ENCODE data around the gene PLXNA4.

Gene PLXNA4

DNA sequence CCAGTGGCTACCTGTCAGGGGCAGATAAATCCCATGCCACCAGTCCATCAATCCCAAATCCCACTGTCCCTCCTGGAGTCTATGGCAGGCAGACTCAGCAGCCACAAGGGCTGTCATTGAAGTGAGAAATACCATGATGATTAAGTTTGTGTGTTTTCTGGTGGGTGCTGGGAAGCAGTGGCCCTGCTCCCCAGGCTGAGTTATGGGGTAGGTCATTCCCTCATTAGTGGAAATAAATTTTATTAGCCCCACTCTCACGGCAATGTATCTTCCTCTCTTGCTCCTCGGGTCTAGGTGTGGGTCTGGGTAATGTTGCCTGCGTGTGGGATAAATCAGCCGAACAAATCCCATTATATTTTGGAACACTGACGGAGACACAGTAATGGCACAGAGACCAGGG is 76.8 kb downstream of the PLXNA4 start:
- no peak for DNase-seq

- DNase-seq = no peak
These were observed 77.2 kb downstream of the PLXNA4 start for GRCh38 chr7:132499065-132499464.

DNA sequence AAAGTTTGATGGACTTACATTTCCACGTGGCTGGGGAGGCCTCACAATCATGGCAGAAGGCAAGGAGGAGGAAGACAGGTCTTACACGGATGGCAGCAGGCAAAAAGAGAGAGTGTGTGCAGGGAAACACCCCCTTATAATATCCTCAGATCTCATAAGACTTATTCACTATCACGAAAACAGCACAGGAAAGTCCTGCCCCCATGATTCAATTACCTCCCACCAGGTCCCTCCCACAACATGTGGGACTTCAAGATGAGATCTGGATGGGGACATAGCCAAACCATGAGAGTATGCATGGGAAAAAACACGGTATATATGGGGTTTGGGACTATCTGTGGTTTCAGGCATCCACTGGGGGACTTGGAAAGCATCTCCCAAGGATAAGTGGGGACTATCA is 78.0 kb downstream of the PLXNA4 start:
- no peak for DNase-seq

DNA sequence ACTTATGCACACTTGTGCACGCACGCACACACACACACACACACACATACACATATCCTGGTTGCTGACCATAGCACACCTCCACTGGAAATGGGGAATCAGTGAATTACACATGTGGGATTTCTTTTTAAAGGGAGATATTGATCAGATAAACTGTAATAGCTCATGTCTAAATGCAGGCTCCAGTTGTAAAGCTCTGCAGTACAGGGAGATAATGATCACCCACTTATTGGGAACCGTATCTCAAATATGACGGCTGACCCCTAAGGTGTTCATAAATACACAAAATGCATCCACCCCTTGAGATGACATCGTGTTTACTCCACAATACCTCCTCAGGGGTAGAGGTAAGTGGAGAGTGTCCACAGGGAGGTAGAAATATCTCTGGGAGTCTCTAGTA is 79.2 kb downstream of the PLXNA4 start:
- no peak for DNase-seq

DNA sequence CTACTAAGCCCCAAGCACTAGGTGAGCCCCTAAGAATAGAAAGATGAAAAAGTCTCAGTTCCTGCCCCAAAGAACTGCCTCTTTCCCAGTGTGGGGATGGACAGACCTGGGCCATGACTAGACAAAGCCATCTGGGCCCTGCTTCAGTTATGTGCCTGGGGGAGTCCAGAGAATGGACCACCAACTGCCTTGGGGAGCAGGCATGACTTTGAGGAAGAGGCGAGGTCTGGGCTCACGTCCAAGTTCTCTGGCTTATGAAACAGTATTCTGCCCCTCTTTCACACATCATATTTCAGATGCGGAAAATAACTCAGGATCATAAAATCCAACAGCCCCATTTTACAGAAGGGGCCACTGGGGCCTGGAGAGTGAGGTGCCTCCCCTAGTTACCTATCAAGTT is 80.3 kb downstream of the PLXNA4 start:
- no peak for DNase-seq

DNA sequence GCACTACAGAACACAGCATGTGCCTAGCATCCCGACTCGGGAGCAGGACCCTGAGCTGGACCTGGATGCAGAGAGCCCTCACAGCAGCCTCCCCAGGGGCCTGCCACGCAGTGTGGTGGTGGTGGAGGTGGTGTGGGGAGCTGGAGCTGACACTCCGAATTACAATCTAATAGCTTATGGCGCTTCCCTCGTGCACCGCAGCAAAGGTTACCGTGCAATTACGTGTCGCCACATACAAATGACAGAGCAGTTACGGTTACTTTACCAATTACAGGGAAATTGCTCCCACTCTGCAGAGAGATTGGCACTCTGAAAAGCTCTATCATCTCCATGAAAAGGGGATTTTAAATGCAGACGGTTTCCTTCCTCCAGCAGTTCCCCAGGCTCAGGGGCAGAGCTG is 81.8 kb downstream of the PLXNA4 start:
- no peak for DNase-seq

DNA sequence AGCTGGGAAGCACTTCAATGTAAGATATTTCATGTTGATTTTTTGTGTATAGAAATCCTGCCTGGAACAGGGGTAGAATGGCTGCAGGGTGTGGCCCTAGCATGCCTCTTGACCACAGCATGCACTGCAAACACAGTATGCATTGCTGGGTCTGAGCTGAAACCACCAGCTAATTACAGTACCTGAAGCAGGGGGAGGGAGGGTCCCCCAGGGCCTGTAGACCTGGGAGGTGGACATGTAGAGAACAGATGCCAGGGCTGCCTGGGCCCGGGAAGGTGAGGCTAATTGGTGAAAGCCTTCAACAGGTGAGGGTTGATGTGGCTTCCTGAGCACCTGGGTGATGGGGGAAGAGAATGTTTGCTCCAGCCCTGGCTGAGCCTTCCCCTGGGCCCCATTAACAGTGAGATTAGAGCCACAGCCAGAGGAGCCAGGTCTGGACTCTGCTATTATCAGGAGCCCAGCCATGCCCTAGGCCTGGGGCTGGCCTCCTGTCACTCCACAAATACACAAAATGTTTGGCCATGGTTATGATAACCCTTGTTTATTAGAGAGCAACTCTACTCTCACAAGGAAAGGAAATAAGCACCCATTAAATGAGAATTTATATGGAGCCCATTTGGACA is 83.3 kb downstream of the PLXNA4 start:
- DNase-seq = no peak

- DNase-seq = no peak
These were observed 84.8 kb downstream of the PLXNA4 start for GRCh38 chr7:132491391-132491945.

GRCh38 chr7:132490474-132490873 is 85.8 kb downstream of the PLXNA4 start:
- no peak for DNase-seq

GRCh38 chr7:132489776-132490237 is 86.5 kb downstream of the PLXNA4 start:
- no peak for DNase-seq

DNA sequence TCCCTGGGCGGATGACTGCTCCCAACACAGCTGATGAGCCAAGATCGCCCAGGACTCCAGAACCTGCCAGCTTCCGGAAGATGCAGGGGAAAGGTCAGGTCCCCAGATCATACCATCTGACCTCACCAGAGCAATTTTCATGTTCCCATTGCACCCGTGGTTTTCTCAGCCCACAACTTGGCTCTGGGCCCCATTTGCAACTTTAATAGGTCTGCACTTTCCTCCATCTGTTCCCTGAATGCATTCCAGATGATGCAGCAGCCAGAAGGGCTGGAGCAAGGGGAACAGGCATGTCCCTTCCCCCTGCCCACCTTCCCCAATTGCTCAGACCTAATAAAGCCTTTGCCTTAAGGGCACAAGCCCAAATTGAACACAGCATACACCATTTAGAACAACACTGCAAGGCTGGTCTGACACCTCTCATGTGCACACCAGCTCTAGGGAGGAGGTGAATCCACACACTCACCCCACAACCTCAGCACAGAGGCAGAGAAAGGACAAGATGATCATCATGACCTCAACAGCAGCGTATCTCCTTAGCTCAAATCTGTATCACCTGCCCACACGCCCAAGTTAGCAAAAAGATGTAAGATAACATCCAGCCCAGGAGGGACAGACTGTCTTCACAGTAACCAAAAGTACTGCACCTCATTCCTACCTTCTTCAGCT is 87.5 kb downstream of the PLXNA4 start:
- DNase-seq = no peak

DNA sequence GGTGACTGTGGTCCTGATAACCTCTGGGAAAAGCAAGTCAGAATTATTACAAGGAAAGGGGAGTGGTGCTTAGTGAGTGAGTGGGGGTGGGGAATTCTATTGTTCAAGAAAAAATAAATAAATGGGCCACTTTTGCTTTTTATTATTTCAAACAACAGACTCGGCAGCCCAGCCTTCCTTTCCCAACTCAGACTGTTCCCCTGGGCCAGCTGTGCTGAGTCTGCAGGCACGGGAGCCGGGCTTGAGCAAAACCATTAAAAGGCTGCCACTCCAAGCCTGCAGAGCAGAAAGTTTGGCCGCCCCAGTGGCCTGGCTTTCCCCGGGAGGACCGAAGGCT is 90.0 kb downstream of the PLXNA4 start:
- DNase-seq = no peak

- peak in 3 of 5 donors; percentile 7 to 25 (median 11) for DNase-seq
These were observed 90.5 kb downstream of the PLXNA4 start for GRCh38 chr7:132485600-132486273.

DNA sequence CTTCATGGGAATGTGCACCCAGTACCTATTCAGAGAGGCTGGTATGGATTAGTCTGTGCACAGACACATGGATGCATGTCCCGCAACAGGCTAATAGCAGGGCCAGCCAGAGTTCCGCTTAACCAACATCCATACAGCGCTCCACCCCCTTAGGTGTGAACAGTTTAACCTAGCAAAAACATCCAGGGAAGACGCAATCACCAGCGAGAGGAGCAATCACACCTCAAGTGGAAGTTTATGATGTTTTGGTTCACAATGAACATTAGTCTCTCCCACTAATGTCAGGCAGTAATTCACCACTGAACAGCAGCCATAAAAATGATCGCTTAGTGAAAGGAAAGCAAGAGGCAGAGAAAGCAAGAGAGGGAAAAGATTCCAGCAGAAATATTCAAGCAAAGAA is 91.1 kb downstream of the PLXNA4 start:
- no peak for DNase-seq

DNA sequence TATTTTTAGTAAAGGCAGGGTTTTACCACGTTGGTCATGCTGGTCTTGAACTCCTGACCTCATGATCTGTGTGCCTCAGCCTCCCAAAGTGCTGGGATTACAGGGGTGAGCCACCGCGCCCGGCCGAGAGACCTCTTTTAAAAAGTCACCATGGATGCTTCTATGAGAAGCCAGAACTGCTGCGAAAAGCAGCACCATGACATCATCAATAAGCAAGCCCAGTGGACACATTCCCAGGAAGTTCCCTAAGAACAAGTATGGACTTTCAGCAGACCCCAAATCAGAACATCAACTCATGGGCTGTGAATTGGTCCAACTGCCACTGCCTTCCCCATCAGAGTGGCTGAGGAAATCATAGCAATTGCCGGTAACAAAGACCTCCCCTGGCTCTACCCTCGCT is 93.4 kb downstream of the PLXNA4 start:
- DNase-seq = no peak

- no peak for DNase-seq
These were observed 95.7 kb downstream of the PLXNA4 start for GRCh38 chr7:132480534-132480933.

- DNase-seq = no peak
These were observed 99.7 kb downstream of the PLXNA4 start for GRCh38 chr7:132476541-132476940.

DNA sequence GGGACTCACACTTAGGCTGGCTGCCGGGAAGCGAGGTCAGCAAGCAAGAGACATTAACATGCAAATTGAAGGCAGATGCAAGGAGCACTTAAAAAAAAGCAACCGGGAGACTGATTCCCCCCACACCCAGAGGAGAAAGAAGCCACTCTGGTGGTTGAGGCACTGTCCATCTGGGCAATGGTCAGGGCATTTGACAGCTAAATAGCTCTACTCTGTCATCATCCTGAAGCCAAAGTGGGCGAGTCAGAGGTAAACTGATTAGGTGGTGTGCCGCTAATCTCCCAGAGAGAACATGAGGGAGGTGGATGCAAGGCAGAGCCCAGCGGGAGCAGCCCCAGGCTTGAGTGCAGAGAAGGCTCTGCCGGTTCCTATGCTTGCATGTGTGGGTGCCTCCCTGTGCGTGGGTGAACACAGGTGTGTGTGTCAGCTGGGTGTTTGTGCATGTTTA is 100.6 kb downstream of the PLXNA4 start:
- no peak for DNase-seq

DNA sequence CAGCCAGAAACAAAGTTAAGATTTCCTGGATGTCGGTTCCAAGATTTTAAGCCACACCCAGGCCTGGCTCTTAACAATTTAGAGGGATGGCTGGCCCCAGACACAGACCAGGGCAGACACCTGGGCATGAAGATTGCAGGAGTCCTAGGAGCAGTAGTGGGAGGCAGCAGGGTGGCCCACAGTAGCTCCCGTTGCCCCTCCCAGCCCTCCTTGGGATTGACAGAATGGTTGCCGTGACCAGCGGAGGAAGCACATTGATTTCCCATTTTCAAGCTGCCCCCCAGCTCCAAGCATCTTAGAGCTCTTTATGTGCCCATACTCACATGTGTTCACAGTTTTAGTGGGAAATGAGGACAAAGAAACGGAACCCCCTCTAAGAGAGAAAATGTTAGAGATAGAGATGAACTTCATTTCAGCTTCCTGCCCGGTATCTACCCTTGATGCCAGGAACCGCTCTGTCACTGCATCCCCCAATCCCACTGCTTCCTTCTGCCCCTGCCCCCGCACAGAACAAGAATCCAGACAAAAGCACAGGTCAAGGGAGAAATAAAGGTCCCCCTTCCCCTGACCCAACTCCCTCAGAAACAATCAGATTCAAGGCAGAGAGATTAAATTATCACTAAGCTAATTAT is 101.1 kb downstream of the PLXNA4 start:
- DNase-seq = no peak

DNA sequence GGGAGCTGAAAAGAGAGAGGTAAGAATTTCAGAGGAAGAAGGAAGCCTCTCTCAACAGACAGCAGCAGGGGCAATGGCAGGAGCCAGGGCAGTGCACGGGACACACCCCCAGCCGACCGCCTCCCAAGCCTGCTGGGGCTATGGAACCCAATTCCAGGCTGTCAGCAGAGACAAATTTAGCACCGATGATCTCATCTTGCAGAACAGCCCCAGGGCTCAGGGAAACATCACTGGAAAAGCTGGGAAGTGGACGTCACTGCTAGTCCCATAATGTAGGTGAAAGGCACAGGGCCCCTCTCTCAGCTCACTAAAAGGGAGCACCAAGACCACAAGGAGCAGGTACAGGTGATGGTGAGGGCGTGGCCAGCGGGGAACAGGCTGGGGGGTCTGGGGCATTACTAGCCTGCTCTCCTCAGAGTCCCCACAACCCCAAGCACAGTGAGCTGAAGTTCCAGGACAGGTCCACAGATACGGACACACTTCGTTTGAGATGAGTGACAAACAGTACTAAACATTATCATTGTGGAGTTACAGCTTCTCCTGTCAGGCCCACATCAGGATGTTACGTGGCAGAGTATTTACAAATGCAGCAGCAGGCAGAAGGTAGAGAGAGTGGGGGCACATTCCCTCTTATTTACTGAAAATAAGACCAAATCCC is 103.7 kb downstream of the PLXNA4 start:
- no peak for DNase-seq

DNA sequence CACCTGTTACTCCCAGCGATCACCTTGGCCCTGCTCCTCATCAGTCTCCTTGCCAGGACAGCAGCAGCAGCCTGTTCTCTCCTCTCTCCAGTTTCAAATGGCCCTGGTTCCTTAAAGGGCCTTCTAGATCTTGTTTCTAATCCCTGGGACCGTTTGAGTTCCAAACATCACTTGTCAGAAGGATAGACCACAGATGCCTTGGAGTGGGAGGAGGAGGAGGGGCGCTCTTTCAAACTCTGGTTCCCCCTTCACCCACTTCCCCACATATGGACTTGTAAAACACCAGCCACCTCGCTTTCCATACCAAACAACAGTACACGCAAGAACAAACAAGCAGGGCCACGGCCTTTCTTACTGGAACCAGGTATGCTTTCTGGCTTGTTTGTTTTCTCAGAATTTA is 104.8 kb downstream of the PLXNA4 start:
- no peak for DNase-seq

- no peak for DNase-seq
These were observed 106.6 kb downstream of the PLXNA4 start for GRCh38 chr7:132469681-132470080.

- no peak for DNase-seq
These were observed 107.0 kb downstream of the PLXNA4 start for GRCh38 chr7:132469264-132469663.

Measured in T-helper 1 cell (primary cell).